Testis (tissue), 3 donors: Measurements from ENCODE around the gene BBS1. TPM values are rescaled to one million over a fixed set of nuclear protein-coding genes. Genes with fewer than 3 reads are reported as not detected.

Experiments used
- DNase-seq: peaks from one replicate; pipeline ENCODE4 v3.0.0-alpha.2; 2019
- H3K27ac ChIP-seq, 2 donors: fragments of 200-600 bp; sonication (generic); one replicate each; pipeline ENCODE4 v1.5.1; 2019
- H3K27me3 ChIP-seq: fragments of 200-600 bp; sonication (generic); one replicate; pipeline ENCODE4 v1.5.1; 2019
- H3K36me3 ChIP-seq: fragments of 200-600 bp; sonication (generic); one replicate; pipeline ENCODE4 v1.5.1; 2017; ENCODE audit warnings: low read depth; ENCODE audit errors: missing control alignments
- H3K4me1 ChIP-seq: fragments of 200-600 bp; sonication (generic); one replicate; pipeline ENCODE4 v1.5.1; 2019
- H3K4me3 ChIP-seq, 2 donors: fragments of 200-600 bp; sonication (generic); one replicate each; pipeline ENCODE4 v1.5.1; 2017 to 2019
- H3K9me3 ChIP-seq: fragments of 200-600 bp; sonication (generic); one replicate; pipeline ENCODE4 v1.5.1; 2017
- CTCF ChIP-seq, 3 experiments: fragments of 450-650 bp in 2 of 3; fragments of 200-600 bp in 1 of 3; sonication (generic) in 1 of 3; IDR thresholded peaks; one replicate each; pipeline ENCODE4 v1.5.1; 2016 to 2019; ENCODE audit warnings: antibody characterized with exemption in 3 of 3, mild to moderate bottlenecking in 2 of 3, moderate library complexity in 1 of 3
- POLR2A ChIP-seq: fragments of 450-650 bp; IDR thresholded peaks from one replicate; pipeline ENCODE4 v1.6.1; 2017; ENCODE audit warnings: antibody characterized with exemption, mild to moderate bottlenecking, moderate library complexity
- WGBS, 2 donors: methylation state at CpG; one replicate each; pipeline ENCODE4 v1.1.5; 2018; 5-methylcytosine and 5-hydroxymethylcytosine counted together
- intact Hi-C: fragments of 100-400 bp; cut with DNase I; formaldehyde crosslinking; loops from one replicate; pipeline ENCODE4 v1.15.1; 2023; ENCODE audit warnings: low total_unique reads
- polyA plus RNA-seq: library from polyadenylated mRNA; stranded (reverse); fragments of 350-450 nt; fragmentation: Illumina TruSeq; extraction: RNeasy Lipid Tissue Mini Kit (QIAGEN cat#74804); gene quantifications from one replicate; pipeline ENCODE4 v1.2.3, GENCODE V29; 2014; ENCODE audit warnings: low read depth, low replicate concordance; ENCODE audit not compliant: insufficient read depth
- total RNA-seq, 2 donors: library from RNA; depleted of rRNA; stranded (reverse); fragments of >200 nt; gene quantifications; one replicate each; pipeline ENCODE4 v1.2.3, GENCODE V29; 2016

The BBS1 gene
- total and polyA plus RNA-seq, 3 donors from 2014 or later, result 42.9 to 89.3 (median 86.1) TPM

GRCh38 chr11:66564984-66565383, 54.5 kb downstream of the BBS1 start:
- TF ChIP-seq CTCF (IDR thresholded peaks at IDR 0.05) (no peak), POLR2A (no peak)
- Histone ChIP-seq H3K27me3 (no peaks in the 10 kb centered on the region), H3K4me1 (no peaks in the 10 kb centered on the region), H3K36me3 (no peaks in the 10 kb centered on the region), H3K9me3 (no peaks in the 10 kb centered on the region), H3K27ac (no peak overlapping the region), H3K4me3 (no peak overlapping the region)
- intact Hi-C loops, result no loop called here
- DNase-seq, result no peak
- 93 to 94% methylated on average over 4 to 5 of the region's 5 CpGs for WGBS, 2 donors

- no peaks in the 10 kb centered on the region for H3K36me3 ChIP-seq
- WGBS, 2 donors, result 95 to 98% methylated on average over 8 of the region's 8 CpGs
- H3K4me1 ChIP-seq, result no peaks in the 10 kb centered on the region
Observed at GRCh38 chr11:66566221-66566620, 55.8 kb downstream of the BBS1 start.

GRCh38 chr11:66567787-66568123, 57.3 kb downstream of the BBS1 start:
- Histone ChIP-seq H3K27me3 (no peaks in the 10 kb centered on the region), H3K27ac (peak overlapping the region in 1 of 2 donors; percentile 61), H3K4me3 (peak overlapping the region; percentile 60 to 66), H3K36me3 (no peaks in the 10 kb centered on the region), H3K4me1 (no peaks in the 10 kb centered on the region), H3K9me3 (no peaks in the 10 kb centered on the region)
- no peak for DNase-seq
- intact Hi-C loops, result no loop called here
- 25 to 80% methylated on average over 3 to 15 of the region's 15 CpGs for WGBS, 2 donors
- no peak for TF ChIP-seq CTCF (IDR thresholded peaks at IDR 0.05)

More at GRCh38 chr11:66566221-66566620, 55.8 kb downstream of the BBS1 start:
- no peak overlapping the region for H3K4me3 ChIP-seq
- DNase-seq, result no peak
- no peaks in the 10 kb centered on the region for H3K27me3 ChIP-seq
- TF ChIP-seq POLR2A (no peak), CTCF (IDR thresholded peaks at IDR 0.05) (no peak)
- H3K27ac ChIP-seq, result no peak overlapping the region
- no peaks in the 10 kb centered on the region for H3K9me3 ChIP-seq
- intact Hi-C loops, result no loop called here

GRCh38 chr11:66568124-66568916, 57.9 kb downstream of the BBS1 start, which contains the start of gene CTSF:
CTSF (minus strand) TSS chr11:66568606; CDS start chr11:66568486, 120 bp downstream.
- H3K4me3 ChIP-seq, result peak within 1 kb of the TSS; percentile 60 to 66
- intact Hi-C loops, result no loop called here
- no peaks in the 10 kb centered on the region for H3K27me3 ChIP-seq
- DNase-seq, result peak; percentile 94
- WGBS, 2 donors, result 4 to 9% methylated on average over 12 to 50 of the region's 77 CpGs
- TF ChIP-seq CTCF (IDR thresholded peaks at IDR 0.05), result no peak
- TF ChIP-seq POLR2A, result no peak
- peak within 1 kb of the TSS in 1 of 2 donors; percentile 61 for H3K27ac ChIP-seq
- H3K36me3 ChIP-seq, result no peaks in the 10 kb centered on the region
- no peaks in the 10 kb centered on the region for H3K4me1 ChIP-seq
- H3K9me3 ChIP-seq, result no peaks in the 10 kb centered on the region

- DNase-seq, result no peak
- Histone ChIP-seq H3K27me3 (no peaks in the 10 kb centered on the region), H3K9me3 (no peaks in the 10 kb centered on the region), H3K4me3 (no peak overlapping the region), H3K36me3 (no peaks in the 10 kb centered on the region), H3K4me1 (no peaks in the 10 kb centered on the region), H3K27ac (no peak overlapping the region)
- intact Hi-C loops, result no loop called here
- TF ChIP-seq CTCF (IDR thresholded peaks at IDR 0.05) (no peak), POLR2A (no peak)
- 52 to 65% methylated on average over 7 of the region's 7 CpGs for WGBS, 2 donors
Observed at GRCh38 chr11:66569076-66569475, 58.6 kb downstream of the BBS1 start.
